Stimulated activated CD4-positive, alpha-beta T cell treated with anti-CD3 and anti-CD28 coated beads, Interleukin-12 subunit alpha, Interleukin-12 subunit beta, amount 100 ng/mL, for 24 hours (primary cell): ENCODE results near the gene PTGDS.
A peak's percentile ranks its signal among the peaks of the same experiment; 100 is the strongest.

Experiments used
- DNase-seq, 2 experiments: peaks; one replicate each; pipeline ENCODE4 v3.0.0-alpha.2; 2020; ENCODE audit warnings: low read depth in 2 of 2

Gene PTGDS

DNA sequence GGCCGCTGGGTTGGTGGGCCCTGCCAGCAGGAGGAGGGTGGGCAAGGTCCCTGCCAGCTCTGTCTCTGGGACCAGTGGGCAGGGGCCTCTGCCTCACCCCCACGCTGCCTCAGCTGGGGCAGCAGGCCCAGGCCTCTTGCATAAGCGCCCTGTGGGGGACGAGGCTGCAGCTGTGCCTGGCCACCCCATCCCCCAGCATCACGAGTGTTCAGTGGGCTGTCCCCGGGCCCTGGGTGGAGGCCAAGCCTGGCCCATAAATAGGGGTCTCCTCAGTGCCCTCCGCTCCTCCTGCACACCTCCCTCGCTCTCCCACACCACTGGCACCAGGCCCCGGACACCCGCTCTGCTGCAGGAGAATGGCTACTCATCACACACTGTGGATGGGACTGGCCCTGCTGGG is at the start of gene PTGDS:
TSS of gene PTGDS (plus strand) at position 282 of the 400 bp plus-strand sequence. CDS start at position 357, 75 bp downstream.
- no peak for DNase-seq

DNA sequence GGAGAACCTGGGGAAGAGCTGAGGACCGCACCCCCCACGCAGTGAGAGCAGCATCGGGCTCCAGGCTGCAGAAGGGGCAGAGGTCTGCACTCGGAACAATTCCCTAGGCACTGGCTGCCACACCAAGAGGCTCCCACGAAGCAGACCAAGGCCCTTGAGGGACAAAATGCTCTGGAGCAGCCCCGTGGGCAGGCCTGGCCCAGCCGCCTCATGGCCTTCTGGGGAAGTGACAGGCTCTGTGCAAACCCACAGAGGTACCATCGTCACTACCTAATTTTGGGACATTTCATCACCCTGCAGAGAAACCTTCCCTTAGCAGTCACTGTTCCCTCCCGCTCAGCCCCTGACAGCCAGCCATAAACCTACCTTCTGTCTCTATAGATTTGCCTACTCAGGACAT is 48.7 kb upstream of the PTGDS start:
- DNase-seq: no peak

DNA sequence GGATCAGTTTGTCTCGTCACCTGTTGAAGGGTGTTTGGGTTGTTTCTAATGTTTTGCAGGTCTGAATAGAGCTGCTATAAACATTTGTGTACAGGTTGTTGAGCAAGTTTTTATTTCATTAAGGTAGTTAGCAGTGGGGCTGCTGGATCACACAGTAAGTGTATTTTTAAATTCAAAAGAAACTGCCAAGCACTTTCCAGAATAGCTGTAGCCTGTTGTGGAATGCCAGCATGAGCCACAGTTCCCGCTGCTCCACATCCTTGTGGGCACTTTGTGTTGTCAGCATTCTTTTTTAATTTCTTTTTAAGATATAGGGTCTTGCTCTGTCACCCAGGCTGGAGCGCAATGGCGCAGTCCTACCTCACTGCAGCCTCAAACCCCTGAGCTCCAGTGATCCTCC is 47.3 kb upstream of the PTGDS start:
- DNase-seq: no peak

DNA sequence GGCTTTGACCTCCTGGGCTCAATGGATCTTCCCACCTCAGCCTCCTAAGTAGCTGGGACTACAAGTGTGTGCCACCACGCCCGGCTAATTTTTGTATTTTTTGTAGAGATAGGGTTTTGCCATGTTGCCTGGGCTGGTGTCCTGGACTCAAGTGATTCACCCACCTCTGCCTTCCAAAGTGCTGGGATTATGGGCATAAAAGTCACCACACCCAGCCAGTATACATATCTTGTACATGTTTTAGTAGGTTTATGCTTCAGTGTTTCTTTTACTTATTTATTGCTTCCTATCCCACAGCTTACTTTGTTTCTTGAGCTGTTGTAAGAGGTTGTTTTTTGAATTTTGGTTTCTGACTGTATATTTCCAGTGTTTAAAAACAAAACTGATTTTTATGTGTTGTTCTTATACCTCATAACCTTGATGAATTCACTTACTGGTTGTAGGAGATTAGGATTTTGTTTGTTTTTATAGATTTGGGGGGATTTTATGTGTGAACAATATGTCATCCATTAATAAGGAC is 45.6 kb upstream of the PTGDS start:
- DNase-seq: no peak

DNA sequence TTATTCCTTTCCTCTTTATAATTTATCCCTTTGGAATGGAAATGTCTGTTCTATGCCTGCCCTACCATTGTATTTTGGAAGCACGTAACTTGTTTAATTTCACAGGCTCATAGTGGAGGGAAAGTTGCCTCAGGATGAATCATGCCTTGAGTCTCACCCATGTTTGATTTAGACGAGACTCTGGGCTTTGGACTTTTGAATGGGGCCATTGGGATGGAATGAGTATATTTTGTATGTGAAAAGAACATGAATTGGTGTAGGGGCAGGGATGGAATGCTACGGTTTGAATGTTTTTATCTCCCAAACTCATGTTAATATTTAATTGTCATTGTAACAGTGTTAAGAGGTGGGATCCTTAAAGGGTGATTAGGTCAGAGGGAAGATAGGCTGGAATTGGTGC is 43.0 kb upstream of the PTGDS start:
- no peak for DNase-seq

DNA sequence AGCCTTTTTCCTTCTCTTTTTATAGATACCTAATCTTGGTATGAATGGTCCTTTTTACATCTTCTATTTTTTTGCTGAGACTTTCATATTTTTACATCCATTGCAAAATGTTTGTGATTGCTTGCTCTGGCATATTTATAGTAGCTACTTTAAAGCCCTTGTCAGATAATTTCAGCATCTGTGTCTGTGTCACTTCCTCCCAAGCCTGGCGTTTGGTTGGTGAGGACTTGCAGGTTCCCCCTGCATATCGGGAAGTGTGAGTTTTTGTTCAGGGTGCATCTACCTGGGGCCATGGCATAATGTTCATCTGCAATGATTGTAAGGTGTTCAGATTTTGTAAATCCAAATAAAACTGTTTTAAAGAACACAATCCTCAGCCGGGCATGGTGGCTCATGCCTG is 41.7 kb upstream of the PTGDS start:
- DNase-seq: no peak

DNA sequence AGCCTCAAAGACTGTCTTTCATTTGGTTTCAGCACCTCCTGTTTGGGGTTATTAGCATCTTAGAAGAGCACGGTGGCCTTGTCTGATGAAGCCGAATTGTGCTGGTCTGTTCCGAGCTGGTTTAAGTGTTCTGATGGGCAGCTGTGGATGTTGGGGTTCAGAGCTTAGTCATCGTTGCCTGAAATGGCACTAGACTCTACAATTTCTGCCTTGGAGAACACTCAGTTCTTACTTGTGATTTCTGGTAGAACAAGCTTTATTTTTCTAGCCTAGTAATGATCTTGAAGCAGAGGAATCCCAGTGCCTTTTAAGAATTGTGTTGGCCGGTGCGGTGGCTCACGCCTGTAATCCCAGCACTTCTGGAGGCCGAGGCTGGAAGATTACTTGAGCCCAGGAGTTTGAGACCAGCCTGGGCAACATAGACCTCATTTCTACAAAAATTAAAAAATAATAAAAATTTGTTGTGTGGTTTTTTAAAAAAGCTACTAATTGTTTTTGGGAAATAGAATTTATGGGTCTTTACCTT is 40.6 kb upstream of the PTGDS start:
- no peak for DNase-seq

DNA sequence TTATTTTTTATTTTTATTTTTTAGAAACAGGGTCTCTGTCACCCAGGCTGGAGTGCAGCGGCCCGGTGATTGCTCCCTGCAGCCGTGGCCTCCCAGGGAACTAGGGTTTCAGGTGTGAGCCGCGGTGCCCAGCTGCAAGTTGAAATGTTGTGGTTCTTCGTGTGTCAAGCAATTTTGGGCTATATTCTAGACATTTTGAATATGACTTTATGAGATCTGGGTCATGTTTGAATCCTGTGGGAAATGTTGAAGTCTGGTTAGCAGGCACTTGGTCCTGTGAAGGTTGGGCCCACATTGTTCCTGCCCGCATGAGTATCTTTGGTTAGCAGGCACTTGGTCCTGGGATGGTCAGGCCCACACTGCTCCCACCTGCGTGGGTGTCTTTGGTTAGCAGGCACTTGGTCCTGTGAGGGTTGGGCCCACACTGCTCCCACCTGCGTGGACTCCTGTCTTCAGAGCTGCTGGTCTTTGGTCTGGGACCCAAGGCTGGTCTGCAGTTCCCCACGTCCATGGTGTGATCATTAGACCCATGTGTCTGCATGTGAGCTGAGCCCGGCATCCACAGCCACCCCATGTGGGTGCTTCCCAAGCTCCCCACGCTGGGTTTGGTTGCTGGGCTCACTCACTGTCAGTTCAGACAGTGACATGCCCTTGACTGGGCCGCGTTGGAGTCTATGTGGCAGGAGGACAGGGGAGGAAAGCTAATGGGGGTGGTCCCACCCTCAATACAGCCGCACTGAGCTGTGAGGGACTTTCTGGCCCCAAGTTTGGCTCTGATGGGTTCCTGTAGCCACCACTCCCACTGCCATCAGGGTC is 39.9 kb upstream of the PTGDS start:
- DNase-seq: no peak

DNA sequence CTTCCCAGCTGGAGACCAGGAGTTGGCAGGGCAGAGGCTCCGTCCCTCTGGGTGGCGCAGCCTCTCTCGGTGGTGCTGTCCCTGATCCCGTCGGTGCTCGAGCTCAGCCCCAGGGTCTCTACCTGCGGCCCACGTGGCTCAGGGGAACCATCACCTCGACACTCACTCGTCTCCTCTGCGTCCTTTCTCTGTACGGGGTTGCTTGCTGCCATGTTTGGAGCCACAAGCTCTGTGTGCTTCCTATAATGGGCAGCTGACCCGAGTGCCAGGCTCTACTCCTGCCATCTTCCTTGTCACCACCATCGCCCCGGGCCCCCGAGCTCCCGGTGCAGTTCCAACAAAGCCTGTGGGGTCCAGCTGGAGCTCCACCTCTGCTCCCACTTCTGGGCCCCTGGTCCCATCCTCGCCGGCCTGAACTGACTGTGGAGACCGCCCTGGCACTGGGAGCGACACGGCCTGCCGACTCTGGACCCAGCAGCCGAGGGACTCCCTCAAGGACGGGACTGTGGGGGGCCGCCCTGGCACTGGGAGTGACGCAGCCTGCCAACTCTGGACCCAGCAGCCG is 37.8 kb upstream of the PTGDS start:
- no peak for DNase-seq

DNA sequence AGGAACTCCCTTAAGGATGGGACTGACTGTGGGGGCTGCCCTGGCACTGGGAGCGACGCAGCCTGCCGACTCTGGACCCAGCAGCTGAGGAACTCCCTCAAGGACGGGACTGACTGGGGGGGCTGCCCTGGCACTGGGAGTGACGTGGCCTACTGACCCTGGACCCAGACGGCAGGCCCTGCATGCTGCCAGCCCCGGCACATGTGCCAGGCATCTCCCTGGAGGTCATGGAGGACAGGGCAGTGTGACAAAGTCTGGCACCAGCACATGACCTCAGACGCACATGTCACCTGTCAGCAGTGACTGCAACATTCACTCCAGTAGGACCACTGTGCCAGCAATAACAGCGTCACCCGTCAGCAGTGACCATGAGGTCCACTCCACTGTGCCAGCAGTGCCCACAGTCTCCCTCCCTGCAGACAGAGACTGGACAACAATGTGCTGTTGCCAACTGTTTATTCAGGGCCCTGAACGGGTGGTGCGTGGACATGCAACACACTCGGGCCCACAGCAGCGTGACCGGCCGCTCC is 37.2 kb upstream of the PTGDS start:
- DNase-seq: no peak

DNA sequence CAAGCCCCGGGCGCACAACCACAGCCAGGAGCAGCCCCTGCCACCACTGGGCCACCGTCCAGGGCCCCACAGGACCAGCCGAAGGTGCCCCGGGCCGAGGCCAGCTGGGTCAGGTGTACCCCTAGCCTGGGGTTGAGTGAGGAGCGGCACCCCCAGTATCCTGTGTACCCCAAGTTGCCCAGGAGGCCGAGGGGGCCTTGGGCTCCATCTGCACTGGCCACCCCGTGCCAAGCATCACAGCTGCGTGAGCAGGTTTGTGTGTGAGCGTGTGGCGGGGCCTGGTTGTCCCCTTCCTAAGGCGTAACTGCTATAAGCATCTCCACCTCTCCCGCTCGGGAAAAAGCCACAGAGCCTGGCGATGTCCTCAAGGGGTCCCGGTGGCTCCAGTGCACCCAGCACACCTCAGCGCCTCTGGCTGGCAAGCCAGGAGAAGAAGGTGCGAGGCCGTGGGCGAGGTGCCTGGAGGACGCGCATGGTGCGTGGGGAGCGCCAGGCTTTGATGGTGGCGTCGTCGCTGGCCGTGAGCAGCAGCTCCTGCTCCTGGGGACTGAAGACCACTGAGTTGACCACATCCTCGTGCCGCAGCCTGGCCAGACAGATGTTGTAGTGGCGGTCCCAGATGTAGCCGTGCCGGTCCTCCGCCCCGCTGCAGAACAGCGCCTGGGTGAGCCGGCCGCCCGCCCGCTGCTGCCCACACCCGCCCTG is 36.6 kb upstream of the PTGDS start:
- no peak for DNase-seq

DNA sequence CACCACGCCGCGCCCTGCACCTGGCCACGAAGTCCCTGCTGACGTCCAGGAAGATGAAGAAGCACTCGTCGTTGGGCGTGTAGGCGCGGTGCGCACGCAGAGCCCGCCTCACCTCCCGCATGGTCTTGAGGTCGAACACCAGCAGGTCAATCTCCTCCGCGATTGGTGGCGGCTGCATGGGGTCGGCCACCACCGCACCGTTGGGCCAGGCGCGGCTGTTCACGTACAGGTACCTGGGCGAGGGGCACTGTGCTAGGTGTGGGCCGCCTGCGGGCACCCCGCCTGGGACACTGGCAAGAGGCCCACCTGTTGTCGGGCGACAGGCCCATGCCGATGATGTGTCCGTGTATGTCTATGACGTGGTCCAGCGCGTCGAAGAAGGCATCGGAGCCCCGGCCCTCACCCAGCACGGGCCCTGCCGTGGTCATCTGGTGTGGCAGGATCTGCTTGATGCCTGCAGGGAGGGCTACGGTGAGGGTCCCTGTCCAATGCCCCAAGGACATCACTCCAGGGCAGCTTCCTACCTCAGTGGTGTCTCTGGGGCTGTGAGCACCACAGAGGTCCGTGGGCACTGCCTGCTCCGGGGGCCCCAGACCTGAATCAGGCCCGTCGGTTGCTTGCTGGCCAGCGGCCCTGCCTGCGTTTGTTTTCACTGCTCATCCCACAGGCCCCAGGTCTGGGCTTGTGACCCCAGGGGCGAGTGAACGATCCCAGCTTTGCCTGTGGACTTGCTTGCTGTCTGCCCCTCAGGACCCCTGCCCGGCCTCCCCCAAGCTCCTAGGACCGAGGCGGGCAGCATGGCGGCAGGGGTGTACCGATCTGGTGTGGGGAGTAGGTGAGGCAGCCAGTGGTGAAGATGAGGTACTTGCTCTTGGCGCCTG is 35.8 kb upstream of the PTGDS start:
- no peak for DNase-seq

DNA sequence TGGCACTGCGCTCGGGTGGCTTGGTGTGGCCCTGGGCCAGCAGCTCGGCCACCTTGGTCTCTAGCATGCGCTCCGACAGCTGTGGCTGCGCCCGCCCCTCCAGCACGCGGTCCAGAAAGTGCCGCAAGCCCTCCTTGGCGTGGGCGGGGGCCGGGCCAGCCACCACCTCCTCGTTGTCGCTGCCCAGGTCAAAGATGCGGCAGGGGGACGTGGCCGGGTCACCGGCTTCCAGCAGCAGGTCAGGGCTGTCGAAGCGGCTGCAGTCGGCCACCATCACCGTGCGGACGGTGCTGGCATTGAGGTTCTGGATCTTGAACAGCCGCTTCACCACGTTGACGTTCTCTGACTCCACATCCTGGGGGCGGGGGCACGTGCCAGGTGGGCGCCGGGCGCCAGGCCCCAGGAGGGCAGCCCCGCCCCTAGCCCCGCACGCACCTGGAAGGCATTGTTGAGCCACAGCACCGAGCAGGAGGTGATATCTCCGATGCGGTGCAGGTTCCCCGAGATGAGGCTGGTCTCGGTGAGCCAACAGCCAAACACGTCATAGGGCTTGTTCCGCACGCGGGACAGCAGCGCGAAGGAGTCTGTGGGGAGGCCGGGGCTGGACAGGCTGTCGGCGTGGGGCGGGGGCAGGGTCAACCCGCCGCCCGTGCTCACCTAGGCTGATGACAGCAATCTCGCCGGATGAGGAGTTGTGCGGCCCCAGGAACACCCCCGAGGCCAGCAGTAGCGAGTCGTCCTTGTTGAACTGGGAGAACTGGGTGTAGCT is 35.0 kb upstream of the PTGDS start:
- no peak for DNase-seq

DNA sequence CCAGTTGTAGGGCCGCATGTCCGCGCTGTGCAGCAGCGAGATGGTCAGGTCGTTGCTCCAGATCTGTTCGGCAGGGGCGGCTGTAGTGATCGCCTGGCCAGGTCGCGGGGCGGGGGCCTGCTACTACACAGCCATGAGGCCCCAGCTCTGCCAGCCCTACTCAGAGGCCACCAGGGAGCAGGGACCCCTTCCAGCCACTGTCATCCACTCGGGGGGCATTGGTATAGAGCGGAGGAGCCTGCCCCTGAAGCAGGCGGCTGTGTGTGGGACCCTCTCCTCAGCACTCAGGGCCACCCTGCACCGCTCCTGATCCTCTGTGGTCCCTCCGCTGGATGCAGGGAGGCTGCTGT is 34.4 kb upstream of the PTGDS start:
- no peak for DNase-seq

DNA sequence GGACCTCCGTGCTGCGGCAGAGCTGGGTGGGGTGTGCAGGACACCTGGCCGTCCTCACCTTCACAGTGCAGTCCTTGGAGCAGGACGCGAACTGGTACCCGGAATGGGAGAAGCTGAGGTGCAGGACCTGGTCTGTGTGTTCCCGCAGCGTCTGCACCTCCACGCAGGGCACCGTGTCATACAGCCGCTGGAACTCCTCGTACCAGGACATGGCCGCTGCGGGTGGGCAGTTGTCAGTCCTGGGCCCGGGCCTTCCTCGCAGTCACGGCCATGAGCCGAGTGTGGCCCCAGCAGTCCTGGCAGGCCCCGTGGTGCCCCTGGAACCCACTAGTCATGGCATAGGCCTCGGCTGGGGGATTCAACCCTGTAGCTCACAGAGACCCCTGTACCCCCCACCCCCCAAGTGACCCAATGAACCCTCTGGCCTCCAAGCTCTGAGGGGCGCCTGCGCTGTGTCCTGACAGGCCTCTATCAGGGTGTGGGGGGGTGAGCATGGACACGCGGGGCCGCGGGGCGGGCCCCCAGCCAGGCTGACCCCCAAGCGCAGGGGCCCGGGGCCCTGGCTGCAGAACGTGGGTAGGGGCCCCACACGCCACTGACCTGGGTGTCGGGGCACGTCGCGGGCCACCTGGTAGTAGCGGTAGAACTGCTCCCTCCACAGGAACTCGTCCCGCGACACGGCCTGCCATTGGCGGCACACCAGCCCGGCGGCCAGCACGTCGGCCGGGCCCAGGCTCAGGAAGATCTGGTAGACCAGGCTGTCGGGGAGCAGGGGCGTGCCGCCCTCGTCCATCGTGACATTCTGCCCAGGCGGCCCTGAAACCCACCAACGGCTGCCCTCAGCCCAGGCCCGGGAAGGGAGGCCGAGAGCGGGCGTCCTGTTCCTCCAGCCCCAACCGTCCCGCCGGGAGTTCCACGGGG is 33.8 kb upstream of the PTGDS start:
- no peak for DNase-seq

DNA sequence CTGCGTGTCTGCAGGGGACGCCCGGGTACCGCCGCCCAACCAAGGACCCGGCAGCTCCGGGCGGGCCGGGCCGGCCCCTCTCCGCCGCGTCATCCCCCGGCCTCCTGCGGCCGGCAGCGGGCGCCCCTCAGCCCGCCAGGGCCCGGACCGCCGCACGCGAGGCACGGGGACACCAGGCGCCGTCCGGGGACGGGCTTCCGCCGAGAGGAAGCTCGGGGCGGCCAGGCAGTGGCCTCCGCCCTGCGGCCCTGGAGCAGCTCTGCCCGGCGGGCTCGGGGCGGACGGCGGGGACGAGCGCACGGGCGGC is 33.1 kb upstream of the PTGDS start:
- no peak for DNase-seq

DNA sequence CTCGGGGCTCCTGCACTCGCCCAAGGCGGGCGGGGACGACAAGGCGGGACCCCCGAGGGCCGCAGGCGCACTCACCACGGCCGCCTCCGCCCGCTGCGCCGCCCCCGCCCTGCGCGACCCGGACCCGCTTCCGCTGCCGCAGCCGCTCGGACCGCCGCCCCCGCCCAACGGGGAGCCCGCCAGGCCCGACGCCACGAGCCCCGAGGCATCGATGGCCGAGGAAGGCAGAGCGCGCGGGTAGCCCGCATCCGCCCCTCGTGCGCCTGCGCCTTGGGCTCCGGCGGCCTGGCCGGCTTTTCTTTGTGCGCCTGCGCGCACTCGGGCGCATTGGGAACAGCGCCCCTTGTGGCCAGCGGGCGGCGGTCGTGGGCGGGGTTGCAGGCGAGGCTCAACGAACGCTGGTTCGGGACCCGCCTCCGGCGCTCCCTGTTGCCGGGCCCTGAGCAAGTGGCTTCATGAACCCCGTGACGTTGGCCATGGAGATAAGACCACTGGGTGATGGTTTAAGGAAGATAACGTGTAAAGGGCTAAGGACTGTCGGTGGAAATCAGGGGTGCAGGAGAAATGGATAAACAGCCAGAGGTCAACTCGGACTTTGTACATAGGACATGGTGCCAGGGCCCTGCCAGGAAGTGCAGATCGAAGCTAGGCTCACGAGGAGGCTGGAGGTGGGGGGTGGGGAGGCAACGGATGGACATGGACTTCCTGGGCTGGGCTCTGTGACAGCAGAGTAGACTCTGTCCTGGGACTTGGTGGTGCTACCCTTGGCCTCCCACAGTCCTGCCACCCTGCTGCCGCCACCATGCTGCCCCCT is 32.6 kb upstream of the PTGDS start, which contains the start of the genes C8G and FBXW5:
TSS of gene C8G (plus strand) at position 725 of the 814 bp plus-strand sequence. CDS start at position 803, 78 bp downstream.
TSS of gene FBXW5 (minus strand) at position 220 of the 814 bp plus-strand sequence. CDS start 655 bp downstream, outside the sequence.
- peak; percentile 90 to 91 for DNase-seq
